CD14-positive monocyte (primary cell): Measurements from ENCODE around the gene ZNF467. TPM values are rescaled to one million over a fixed set of nuclear protein-coding genes. Genes with fewer than 3 reads are reported as not detected.

Source experiments
- DNase-seq, 3 donors: peaks; one replicate each; pipeline ENCODE4 v3.0.0-alpha.2; 2011 to 2022
- H2AFZ ChIP-seq: 2 replicates; pipeline ENCODE4 v1.6.0; 2012; ENCODE audit warnings: mild to moderate bottlenecking, low read depth, low read length, inconsistent platforms; ENCODE audit not compliant: insufficient read depth, poor library complexity, severe bottlenecking
- H3K27ac ChIP-seq, 2 donors: 1 replicate in 1 of 2; 2 replicates in 1 of 2; pipeline ENCODE4 v1.5.1; 2012 to 2013; ENCODE audit warnings: low read length in 2 of 2, control low read depth in 1 of 2, inconsistent platforms in 1 of 2, low read depth in 1 of 2, mild to moderate bottlenecking in 1 of 2
- H3K27me3 ChIP-seq, 2 donors: one replicate each; pipeline versions ENCODE4 v1.6.0 to v1.6.1; 2011 to 2013; ENCODE audit warnings: low read length in 2 of 2; ENCODE audit not compliant: control insufficient read depth in 2 of 2, insufficient read depth in 2 of 2
- H3K36me3 ChIP-seq, 2 donors: replicated peaks in 1 of 2; 1 replicate in 1 of 2; 2 replicates in 1 of 2; pipeline versions ENCODE4 v1.5.1 to v1.6.1; 2012 to 2013; ENCODE audit warnings: low read length in 2 of 2, control low read depth in 1 of 2, inconsistent platforms in 1 of 2, mild to moderate bottlenecking in 1 of 2; ENCODE audit not compliant: insufficient read depth in 2 of 2, control insufficient read depth in 1 of 2
- H3K4me1 ChIP-seq, 2 donors: 1 replicate in 1 of 2; 2 replicates in 1 of 2; pipeline versions ENCODE4 v1.5.1 to v1.6.1; 2012 to 2013; ENCODE audit warnings: low read length in 2 of 2, control low read depth in 1 of 2, inconsistent platforms in 1 of 2, mild to moderate bottlenecking in 1 of 2, moderate library complexity in 1 of 2; ENCODE audit not compliant: insufficient read depth in 2 of 2, control insufficient read depth in 1 of 2
- H3K4me2 ChIP-seq: replicated peaks from 2 replicates; pipeline ENCODE3; 2012; ENCODE audit warnings: low read length, moderate library complexity, mild to moderate bottlenecking; ENCODE audit not compliant: poor library complexity, severe bottlenecking; ENCODE audit errors: extremely low read depth
- H3K4me3 ChIP-seq, 3 experiments: fragments of 200-600 bp in 1 of 3; sonication (generic) in 1 of 3; replicated peaks in 1 of 3; 1 replicate in 2 of 3; 2 replicates in 1 of 3; pipeline ENCODE4 v1.5.1; 2011 to 2013; ENCODE audit warnings: low read length in 3 of 3, mild to moderate bottlenecking in 3 of 3, control low read depth in 2 of 3, low read depth in 2 of 3, inconsistent platforms in 1 of 3, moderate library complexity in 1 of 3
- H3K79me2 ChIP-seq: 2 replicates; pipeline ENCODE4 v1.6.0; 2012; ENCODE audit warnings: mild to moderate bottlenecking, control low read depth, inconsistent platforms, low read length, moderate library complexity; ENCODE audit not compliant: insufficient read depth
- H3K9ac ChIP-seq: 2 replicates; pipeline ENCODE4 v1.6.0; 2017; ENCODE audit warnings: low read length, mild to moderate bottlenecking; ENCODE audit not compliant: insufficient read depth, poor library complexity, severe bottlenecking
- H3K9me3 ChIP-seq, 2 donors: replicated peaks in 1 of 2; 1 replicate in 1 of 2; 2 replicates in 1 of 2; pipeline versions ENCODE4 v1.5.1 to v1.6.1; 2012 to 2013; ENCODE audit warnings: low read length in 2 of 2, control low read depth in 1 of 2; ENCODE audit not compliant: control insufficient read depth in 1 of 2, insufficient read depth in 1 of 2
- H4K20me1 ChIP-seq: 2 replicates; pipeline ENCODE4 v1.6.0; 2012; ENCODE audit warnings: mild to moderate bottlenecking, low read length, control low read depth, moderate library complexity; ENCODE audit not compliant: insufficient read depth
- H3K27ac Mint-ChIP-seq, 7 donors: one replicate each; pipeline ENCODE4 v1.8.0; 2020; ENCODE audit warnings: mild to moderate bottlenecking in 7 of 7, mixed read lengths in 7 of 7, moderate library complexity in 6 of 7, inconsistent platforms in 2 of 7
- H3K27me3 Mint-ChIP-seq, 3 donors: one replicate each; pipeline ENCODE4 v1.8.0; 2021 to 2022; ENCODE audit warnings: low read depth in 3 of 3, mild to moderate bottlenecking in 3 of 3, mixed read lengths in 3 of 3, moderate library complexity in 3 of 3, inconsistent platforms in 1 of 3
- H3K36me3 Mint-ChIP-seq, 2 donors: one replicate each; pipeline ENCODE4 v1.8.0; 2020; ENCODE audit warnings: mixed read lengths in 2 of 2, inconsistent platforms in 1 of 2, mild to moderate bottlenecking in 1 of 2
- H3K4me1 Mint-ChIP-seq: one replicate; pipeline ENCODE4 v1.8.0; 2020; ENCODE audit warnings: mild to moderate bottlenecking, mixed read lengths
- H3K4me3 Mint-ChIP-seq, 2 donors: one replicate each; pipeline ENCODE4 v1.8.0; 2020; ENCODE audit warnings: mild to moderate bottlenecking in 2 of 2, mixed read lengths in 2 of 2, moderate library complexity in 1 of 2
- H3K9me3 Mint-ChIP-seq, 7 donors: one replicate each; pipeline ENCODE4 v1.8.0; 2020 to 2022; ENCODE audit warnings: mixed read lengths in 7 of 7, mild to moderate bottlenecking in 6 of 7, moderate library complexity in 6 of 7, inconsistent platforms in 2 of 7
- WGBS: methylation state at CpG from one replicate; pipeline ENCODE4 v1.1.5; 2013; ENCODE audit warnings: missing lambda C conversion rate; ENCODE audit not compliant: insufficient coverage; 5-methylcytosine and 5-hydroxymethylcytosine counted together
- intact Hi-C, 2 donors: fragments of 100-400 bp; cut with micrococcal nuclease; formaldehyde crosslinking; loops; one replicate each; pipeline versions ENCODE4 v1.15.0 to v1.15.1; 2023
- polyA plus RNA-seq, 3 donors: library from polyadenylated mRNA; depleted of rRNA in 1 of 3; unstranded in 2 of 3; stranded (reverse) in 1 of 3; fragments of 300-500 nt in 2 of 3; fragments of >200 nt in 1 of 3; fragmentation: Illumina TruSeq in 2 of 3; gene quantifications; 1 replicate in 2 of 3; 2 replicates in 1 of 3; pipeline ENCODE4 v1.2.3, GENCODE V29; 2012 to 2021
- TF ChIP-seq, protein P1 (sequence below): fragments of 200-600 bp; IDR thresholded peaks from one replicate; pipeline ENCODE4 v1.8.0; 2022; ENCODE audit warnings: antibody characterized with exemption, mild to moderate bottlenecking

ZNF467 gene
- polyA plus RNA-seq, 3 donors, result 43.4 to 100 (median 52.8) TPM

GRCh38 chr7:149752646-149753045 lies 20.7 kb downstream of the ZNF467 start:
- peak in 1 of 3 donors; percentile 35 for DNase-seq
- Histone ChIP-seq H3K36me3 (no peaks in the 10 kb centered on the region), H3K9me3 (no peaks in the 10 kb centered on the region), H3K4me2 (peak overlapping the region; percentile 37), H3K79me2 (no peaks in the 10 kb centered on the region), H3K27ac (peak overlapping the region; percentile 55 to 66), H3K27me3 (no peaks in the 10 kb centered on the region), H3K9ac (peak overlapping the region; percentile 22), H3K4me1 (peaks cover 38 to 42% of the 10 kb centered on the region in 2 donors), H4K20me1 (no peaks in the 10 kb centered on the region), H2AFZ (no peak overlapping the region), H3K4me3 (no peak overlapping the region)
- H3K36me3 Mint-ChIP-seq, result peaks cover 0 to 2% of the 10 kb centered on the region in 2 donors
- TF ChIP-seq, protein P1, sequence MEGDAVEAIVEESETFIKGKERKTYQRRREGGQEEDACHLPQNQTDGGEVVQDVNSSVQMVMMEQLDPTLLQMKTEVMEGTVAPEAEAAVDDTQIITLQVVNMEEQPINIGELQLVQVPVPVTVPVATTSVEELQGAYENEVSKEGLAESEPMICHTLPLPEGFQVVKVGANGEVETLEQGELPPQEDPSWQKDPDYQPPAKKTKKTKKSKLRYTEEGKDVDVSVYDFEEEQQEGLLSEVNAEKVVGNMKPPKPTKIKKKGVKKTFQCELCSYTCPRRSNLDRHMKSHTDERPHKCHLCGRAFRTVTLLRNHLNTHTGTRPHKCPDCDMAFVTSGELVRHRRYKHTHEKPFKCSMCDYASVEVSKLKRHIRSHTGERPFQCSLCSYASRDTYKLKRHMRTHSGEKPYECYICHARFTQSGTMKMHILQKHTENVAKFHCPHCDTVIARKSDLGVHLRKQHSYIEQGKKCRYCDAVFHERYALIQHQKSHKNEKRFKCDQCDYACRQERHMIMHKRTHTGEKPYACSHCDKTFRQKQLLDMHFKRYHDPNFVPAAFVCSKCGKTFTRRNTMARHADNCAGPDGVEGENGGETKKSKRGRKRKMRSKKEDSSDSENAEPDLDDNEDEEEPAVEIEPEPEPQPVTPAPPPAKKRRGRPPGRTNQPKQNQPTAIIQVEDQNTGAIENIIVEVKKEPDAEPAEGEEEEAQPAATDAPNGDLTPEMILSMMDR, result no peak
- peak overlapping the region in 1 of 2 donors; percentile 55 for H3K4me3 Mint-ChIP-seq
- H3K4me1 Mint-ChIP-seq, result peaks cover 46% of the 10 kb centered on the region
- intact Hi-C loops, result no loop called here
- WGBS, result 0% methylated on average over 5 of the region's 5 CpGs
- peaks cover 0 to 4% (median 0%) of the 10 kb centered on the region in 7 donors for H3K9me3 Mint-ChIP-seq
- peak overlapping the region; percentile 6 to 93 (median 79) for H3K27ac Mint-ChIP-seq
- H3K27me3 Mint-ChIP-seq, result peaks cover 0 to 19% (median 4%) of the 10 kb centered on the region in 3 donors

- Histone ChIP-seq H3K4me1 (peaks cover 38 to 42% of the 10 kb centered on the region in 2 donors), H2AFZ (no peak overlapping the region), H3K27me3 (no peaks in the 10 kb centered on the region), H3K79me2 (no peaks in the 10 kb centered on the region), H3K4me3 (no peak overlapping the region), H4K20me1 (no peaks in the 10 kb centered on the region), H3K4me2 (no peak overlapping the region), H3K9ac (no peak overlapping the region), H3K9me3 (no peaks in the 10 kb centered on the region), H3K27ac (no peak overlapping the region), H3K36me3 (no peaks in the 10 kb centered on the region)
- H3K9me3 Mint-ChIP-seq, result peaks cover 0 to 3% (median 0%) of the 10 kb centered on the region in 7 donors
- intact Hi-C loops, result no loop called here
- H3K27ac Mint-ChIP-seq, result peak overlapping the region in 1 of 7 donors; percentile 35
- no peak for DNase-seq
- 73% methylated on average over 5 of the region's 8 CpGs for WGBS
- peaks cover 0 to 19% (median 4%) of the 10 kb centered on the region in 3 donors for H3K27me3 Mint-ChIP-seq
- H3K4me3 Mint-ChIP-seq, result no peak overlapping the region
- TF ChIP-seq, protein P1, result no peak
- peaks cover 0 to 2% of the 10 kb centered on the region in 2 donors for H3K36me3 Mint-ChIP-seq
- H3K4me1 Mint-ChIP-seq, result peaks cover 50% of the 10 kb centered on the region
Measured at GRCh38 chr7:149751043-149751775, 22.2 kb downstream of the ZNF467 start.
